GM20000 (cell line): ENCODE measurements around the gene AGMO.

Experiments
- DNase-seq: peaks from one replicate; pipeline ENCODE4 v3.0.0; 2012; ENCODE audit warnings: low spot score
- TF ChIP-seq, protein P1 (sequence below): IDR thresholded peaks from 2 replicates; pipeline ENCODE4 v1.5.1; 2012; ENCODE audit warnings: mild to moderate bottlenecking, control low read depth; ENCODE audit errors: extremely low read depth, missing control alignments

AGMO gene

DNA sequence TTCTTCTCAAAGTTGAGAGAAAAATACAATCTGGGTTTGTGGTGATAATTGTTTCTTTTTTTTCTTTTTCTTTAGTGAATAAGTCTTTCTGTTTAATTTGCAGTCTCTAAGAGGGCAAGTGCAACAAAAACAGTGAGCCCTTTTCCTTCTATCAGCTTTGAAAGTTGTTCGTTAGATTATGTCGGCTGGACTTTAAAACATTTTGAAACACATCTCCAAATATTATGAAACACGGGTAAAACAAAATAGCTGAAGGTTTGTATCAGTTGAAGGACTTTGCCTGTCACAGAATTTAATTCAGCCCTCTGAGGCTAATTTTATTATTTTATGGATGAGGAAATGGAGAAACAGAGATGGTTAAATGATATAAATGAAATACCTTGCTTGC, 85.3 kb downstream of the AGMO start:
- TF ChIP-seq, protein P1, sequence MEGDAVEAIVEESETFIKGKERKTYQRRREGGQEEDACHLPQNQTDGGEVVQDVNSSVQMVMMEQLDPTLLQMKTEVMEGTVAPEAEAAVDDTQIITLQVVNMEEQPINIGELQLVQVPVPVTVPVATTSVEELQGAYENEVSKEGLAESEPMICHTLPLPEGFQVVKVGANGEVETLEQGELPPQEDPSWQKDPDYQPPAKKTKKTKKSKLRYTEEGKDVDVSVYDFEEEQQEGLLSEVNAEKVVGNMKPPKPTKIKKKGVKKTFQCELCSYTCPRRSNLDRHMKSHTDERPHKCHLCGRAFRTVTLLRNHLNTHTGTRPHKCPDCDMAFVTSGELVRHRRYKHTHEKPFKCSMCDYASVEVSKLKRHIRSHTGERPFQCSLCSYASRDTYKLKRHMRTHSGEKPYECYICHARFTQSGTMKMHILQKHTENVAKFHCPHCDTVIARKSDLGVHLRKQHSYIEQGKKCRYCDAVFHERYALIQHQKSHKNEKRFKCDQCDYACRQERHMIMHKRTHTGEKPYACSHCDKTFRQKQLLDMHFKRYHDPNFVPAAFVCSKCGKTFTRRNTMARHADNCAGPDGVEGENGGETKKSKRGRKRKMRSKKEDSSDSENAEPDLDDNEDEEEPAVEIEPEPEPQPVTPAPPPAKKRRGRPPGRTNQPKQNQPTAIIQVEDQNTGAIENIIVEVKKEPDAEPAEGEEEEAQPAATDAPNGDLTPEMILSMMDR: no peak
- DNase-seq: no peak

DNA sequence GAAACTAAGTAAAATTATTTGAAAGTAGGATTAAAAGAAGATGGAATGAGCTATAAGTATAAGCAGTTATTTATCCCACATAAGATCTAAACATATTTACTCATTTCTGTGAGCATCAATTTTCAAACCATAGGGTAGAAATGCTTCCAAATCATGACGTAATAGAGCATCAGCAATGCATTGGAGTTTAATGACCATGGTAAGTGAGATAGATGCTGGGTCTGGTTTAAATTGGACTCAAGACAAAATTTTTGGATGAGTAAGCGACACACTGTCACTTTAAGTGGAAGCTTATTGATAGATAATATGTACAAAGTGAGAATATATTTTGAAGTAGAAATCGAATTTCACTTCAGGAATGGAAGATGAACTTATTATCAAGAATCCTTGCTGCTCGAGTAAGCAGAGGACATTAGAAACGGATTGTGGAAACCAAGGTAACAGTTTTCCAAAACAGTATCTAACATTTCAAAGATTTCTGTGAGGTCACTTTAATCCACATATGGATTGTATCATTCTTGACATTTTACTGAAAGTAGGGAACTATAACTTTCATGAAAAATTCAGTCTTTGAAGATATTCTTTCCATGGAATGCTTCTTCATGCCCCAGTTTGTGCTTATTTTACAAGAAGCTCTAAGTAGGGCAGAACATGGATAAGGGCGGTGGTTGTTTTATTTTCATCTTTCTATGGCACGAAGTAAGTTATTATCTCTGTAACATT, 85.8 kb downstream of the AGMO start:
- no peak for DNase-seq
- TF ChIP-seq, protein P1: no peak

DNA sequence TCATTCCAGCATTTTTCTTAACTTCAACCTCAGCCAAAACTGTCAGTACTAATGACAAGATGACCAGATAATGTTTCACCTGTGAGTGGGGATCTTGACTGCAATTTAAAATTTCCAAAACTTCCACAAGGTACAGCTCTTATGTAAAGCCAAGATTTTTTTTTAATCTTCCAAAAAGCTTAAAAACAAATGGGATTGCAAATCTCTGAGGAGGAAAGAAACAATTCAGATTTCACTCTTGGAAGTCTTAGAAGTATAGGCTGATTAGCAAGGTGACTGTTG, 90.2 kb downstream of the AGMO start:
- TF ChIP-seq, protein P1: no peak
- DNase-seq: no peak

DNA sequence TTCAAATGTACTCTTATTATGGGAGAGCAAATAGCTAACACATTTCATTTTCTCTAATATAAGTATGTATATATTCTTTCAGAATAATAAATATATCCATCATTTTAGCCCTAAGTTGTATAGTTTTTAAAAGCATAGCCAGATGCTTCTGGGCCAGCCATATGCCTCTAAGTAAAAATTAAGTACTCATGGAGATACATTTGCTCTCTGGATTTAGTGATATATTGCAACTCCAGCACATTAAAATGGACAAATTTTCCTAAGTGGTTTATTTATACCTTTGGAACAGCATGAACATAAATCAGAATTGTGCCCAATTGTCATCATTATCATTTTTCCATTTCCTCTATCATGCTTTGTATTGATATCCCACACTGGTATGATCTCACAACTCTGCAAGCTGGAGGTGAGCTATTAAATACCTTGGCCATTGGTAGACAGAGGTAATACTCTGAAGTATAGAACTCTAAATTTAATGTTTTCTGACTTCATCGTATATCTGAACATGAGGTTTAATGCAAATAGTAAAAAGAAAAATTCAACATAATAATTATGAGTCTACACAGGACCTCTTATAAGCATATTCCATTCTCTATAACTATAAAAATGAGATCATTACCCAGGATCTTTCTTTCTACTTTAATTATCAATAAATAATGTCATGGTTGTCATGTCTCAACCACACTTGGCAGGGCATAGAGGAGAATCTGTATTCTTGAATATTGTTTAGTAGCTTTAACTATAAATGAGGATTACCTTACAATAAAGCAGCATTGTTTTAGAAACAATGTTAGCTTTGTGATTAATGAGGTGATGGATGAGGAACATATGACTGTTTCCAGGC, 90.8 kb downstream of the AGMO start:
- no peak for DNase-seq
- TF ChIP-seq, protein P1: no peak

DNA sequence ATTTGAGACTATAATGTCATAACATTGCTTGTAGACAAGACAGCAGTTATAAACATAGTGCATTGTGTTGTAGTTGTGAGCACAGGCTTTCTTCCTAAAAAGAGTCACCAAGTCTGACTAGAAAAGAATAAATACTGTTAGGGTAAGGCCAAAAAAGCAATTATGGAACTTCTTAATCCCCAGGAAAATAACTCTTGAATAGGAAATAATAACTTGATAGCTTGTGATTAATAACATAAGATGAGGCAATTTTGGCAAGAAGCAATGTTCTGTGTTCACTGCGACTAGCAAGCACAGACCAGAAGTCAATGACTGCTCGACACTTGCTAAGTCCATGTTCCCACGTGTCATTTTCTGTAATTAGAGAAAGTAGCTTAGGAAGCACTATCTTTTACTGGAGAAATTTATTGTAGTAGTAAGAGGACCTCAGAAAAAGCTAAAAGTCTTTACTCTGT, 97.1 kb downstream of the AGMO start:
- TF ChIP-seq, protein P1: no peak

DNA sequence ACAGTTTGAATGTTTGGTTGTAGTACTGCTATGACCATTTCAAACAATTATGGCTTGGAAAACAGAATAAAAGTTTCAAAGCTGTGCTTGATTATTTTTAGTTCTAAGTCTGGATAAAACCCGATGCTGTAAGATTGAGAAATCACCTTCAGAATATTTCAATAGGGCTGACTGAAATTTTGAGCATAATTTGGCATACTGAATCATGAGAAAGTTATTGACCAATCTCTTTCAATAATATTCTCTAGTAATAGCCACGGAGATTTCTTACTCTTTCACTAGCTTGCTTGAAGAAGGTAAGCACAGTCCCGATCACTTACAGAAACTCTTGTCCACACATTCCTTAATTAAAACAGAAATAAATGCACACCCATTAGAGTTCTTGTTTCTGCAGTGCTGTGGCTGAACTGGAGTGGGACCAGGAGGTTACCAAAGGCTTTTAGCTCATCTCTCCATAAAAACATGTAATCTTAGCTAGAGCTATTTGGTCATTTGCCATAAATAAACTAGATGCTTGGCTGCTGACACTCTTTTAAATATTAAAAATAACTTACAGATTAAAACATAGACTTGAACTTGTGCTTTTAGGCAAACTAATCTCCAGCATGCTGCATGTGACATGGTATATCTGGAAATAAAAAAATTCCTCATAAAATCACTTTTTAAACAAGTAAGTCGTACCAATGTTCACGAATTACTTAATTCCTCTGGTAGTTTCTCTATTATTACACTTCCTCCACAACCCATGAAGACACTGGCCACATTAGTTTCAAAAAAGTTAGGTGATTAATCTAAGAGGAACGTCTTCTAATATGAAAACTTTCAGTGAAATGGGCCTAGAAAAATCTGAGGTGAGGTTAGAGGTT, 97.8 kb downstream of the AGMO start:
- no peak for DNase-seq
- TF ChIP-seq, protein P1: no peak

More for the DNA sequence above, 97.1 kb downstream of the AGMO start:
- DNase-seq: no peak
